HEK293 (cell line): Measurements from ENCODE around the gene TRABD2A.
A peak's percentile ranks its signal among the peaks of the same experiment; 100 is the strongest.

Source experiments
- CTCF ChIA-PET: fragments of 350-600 bp; formaldehyde crosslinking; extraction: SDS; loops from one replicate; lab custom pipeline; 2021; ENCODE audit warnings: antibody characterized with exemption; lab: Yijun Ruan, JAX
- POLR2A ChIA-PET: fragments of 300-600 bp; formaldehyde crosslinking; extraction: SDS; loops from one replicate; lab custom pipeline; 2020; ENCODE audit warnings: antibody characterized with exemption, inconsistent platforms; lab: Yijun Ruan, JAX
- H3K27ac ChIP-seq: fragments of 200-500 bp; sonication (Bioruptor generic); 2 replicates; pipeline ENCODE4 v1.5.1; 2014; ENCODE audit warnings: low read depth, low read length, control low read depth, inconsistent platforms; ENCODE audit errors: extremely low read depth
- H3K36me3 ChIP-seq, 2 experiments: fragments of 200-500 bp in 1 of 2; sonication (Bioruptor generic) in 1 of 2; 1 replicate in 1 of 2; 2 replicates in 1 of 2; pipeline ENCODE4 v1.5.1; 2014 to 2017; ENCODE audit warnings: inconsistent platforms in 2 of 2, low read length in 2 of 2; ENCODE audit not compliant: control insufficient read depth in 2 of 2, insufficient read depth in 1 of 2
- H3K4me1 ChIP-seq: fragments of 200-500 bp; sonication (Bioruptor generic); 2 replicates; pipeline ENCODE4 v1.5.1; 2014; ENCODE audit warnings: mild to moderate bottlenecking, low read length, inconsistent platforms; ENCODE audit not compliant: control insufficient read depth, insufficient read depth
- H3K4me3 ChIP-seq: 2 replicates; pipeline ENCODE4 v1.5.1; 2011; ENCODE audit warnings: low read depth, mild to moderate bottlenecking, control low read depth, low read length, moderate library complexity
- H3K9me3 ChIP-seq: fragments of 200-500 bp; sonication (Bioruptor generic); 2 replicates; pipeline ENCODE4 v1.5.1; 2014; ENCODE audit warnings: low read depth, low read length, inconsistent platforms; ENCODE audit not compliant: control insufficient read depth, insufficient read depth
- GFI1B ChIP-seq: fragments of 450-650 bp; formaldehyde crosslinking; IDR thresholded peaks from 2 replicates; pipeline ENCODE4 v1.5.1; 2016; ENCODE audit warnings: missing biosample characterization, missing genetic modification characterization
- HOXC10 ChIP-seq: sonication (generic); formaldehyde crosslinking; IDR thresholded peaks from 2 replicates; pipeline ENCODE4 v1.8.1; 2023; ENCODE audit warnings: mild to moderate bottlenecking, missing genetic modification reagents
- KLF16 ChIP-seq: fragments of 450-650 bp; formaldehyde crosslinking; IDR thresholded peaks from 2 replicates; pipeline ENCODE4 v1.5.1; 2017; ENCODE audit warnings: missing biosample characterization, missing genetic modification characterization
- KLF7 ChIP-seq: fragments of 450-650 bp; formaldehyde crosslinking; IDR thresholded peaks from 2 replicates; pipeline ENCODE4 v1.5.1; 2016; ENCODE audit warnings: missing biosample characterization, missing genetic modification characterization, borderline replicate concordance
- KLF9 ChIP-seq: fragments of 450-650 bp; formaldehyde crosslinking; IDR thresholded peaks from 2 replicates; pipeline ENCODE4 v1.5.1; 2016; ENCODE audit warnings: missing biosample characterization, missing genetic modification characterization, low read depth
- PRDM1 ChIP-seq: fragments of 450-650 bp; formaldehyde crosslinking; IDR thresholded peaks from 2 replicates; pipeline ENCODE4; 2016; ENCODE audit warnings: missing biosample characterization, missing genetic modification characterization
- PRDM6 ChIP-seq: fragments of 450-650 bp; formaldehyde crosslinking; IDR thresholded peaks from 2 replicates; pipeline ENCODE4 v1.5.1; 2017; ENCODE audit warnings: missing biosample characterization, missing genetic modification characterization
- SP2 ChIP-seq: fragments of 450-650 bp; formaldehyde crosslinking; IDR thresholded peaks from 2 replicates; pipeline ENCODE4 v1.5.1; 2016; ENCODE audit warnings: missing biosample characterization, missing genetic modification characterization
- ZNF18 ChIP-seq: fragments of 450-650 bp; formaldehyde crosslinking; IDR thresholded peaks from 2 replicates; pipeline ENCODE4 v1.5.1; 2016; ENCODE audit warnings: missing biosample characterization, missing genetic modification characterization
- ZNF398 ChIP-seq: fragments of 450-650 bp; formaldehyde crosslinking; IDR thresholded peaks from 2 replicates; pipeline ENCODE4 v1.5.1; 2017; ENCODE audit warnings: missing biosample characterization, missing genetic modification characterization
- ZNF549 ChIP-seq: fragments of 450-650 bp; IDR thresholded peaks from 2 replicates; pipeline ENCODE4 v1.5.1; 2018; ENCODE audit warnings: missing biosample characterization, missing genetic modification characterization, mild to moderate bottlenecking, inconsistent platforms, moderate library complexity
- ZNF561 ChIP-seq: fragments of 450-650 bp; IDR thresholded peaks from 2 replicates; pipeline ENCODE4 v1.5.1; 2018; ENCODE audit warnings: missing biosample characterization, missing genetic modification characterization, borderline replicate concordance
- ZNF664 ChIP-seq: fragments of 450-650 bp; formaldehyde crosslinking; IDR thresholded peaks from 2 replicates; pipeline ENCODE4 v1.5.1; 2016; ENCODE audit warnings: missing biosample characterization, missing genetic modification characterization
- ZNF776 ChIP-seq: fragments of 450-650 bp; formaldehyde crosslinking; IDR thresholded peaks from 2 replicates; pipeline ENCODE4 v1.5.0; 2017; ENCODE audit warnings: missing biosample characterization, missing genetic modification characterization, borderline replicate concordance
- ZNF777 ChIP-seq: fragments of 450-650 bp; formaldehyde crosslinking; IDR thresholded peaks from 2 replicates; pipeline ENCODE4 v1.5.1; 2017; ENCODE audit warnings: missing biosample characterization, missing genetic modification characterization, borderline replicate concordance
- ZNF785 ChIP-seq: fragments of 450-650 bp; formaldehyde crosslinking; IDR thresholded peaks from 2 replicates; pipeline ENCODE4 v1.5.1; 2016; ENCODE audit warnings: missing biosample characterization, missing genetic modification characterization
- TF ChIP-seq, protein P1 (sequence below): fragments of 450-650 bp; formaldehyde crosslinking; IDR thresholded peaks from 2 replicates; pipeline ENCODE4 v1.5.1; 2016; ENCODE audit warnings: missing biosample characterization, missing genetic modification characterization

Gene TRABD2A

GRCh38 chr2:84905181-84906107 is 24.6 kb upstream of the TRABD2A start, which contains the start of gene TMSB10 (continued):
- TF ChIP-seq ZNF398 (tag by site-specific recombination) (peak; percentile 41; the same call in 1 of the 2 replicates), ZNF776 (tag by site-specific recombination) (no peak), HOXC10 (no peak), ZNF777 (tag by site-specific recombination) (no peak), ZNF561 (tag by site-specific recombination) (peak; percentile 87), KLF9 (tag by site-specific recombination) (peak; percentile 51), KLF16 (no peak)
- TF ChIP-seq, protein P1, sequence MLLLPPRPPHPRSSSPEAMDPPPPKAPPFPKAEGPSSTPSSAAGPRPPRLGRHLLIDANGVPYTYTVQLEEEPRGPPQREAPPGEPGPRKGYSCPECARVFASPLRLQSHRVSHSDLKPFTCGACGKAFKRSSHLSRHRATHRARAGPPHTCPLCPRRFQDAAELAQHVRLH (tag by site-specific recombination), result no peak
- TF ChIP-seq, all 188 proteins: peak for 37

- TF ChIP-seq PRDM6 (no peak), KLF7 (tag by site-specific recombination) (no peak), ZNF549 (tag by site-specific recombination) (no peak), GFI1B (tag by site-specific recombination) (no peak), PRDM1 (no peak), SP2 (tag by site-specific recombination) (peak; percentile 55), ZNF664 (no peak), ZNF18 (tag by site-specific recombination) (peak; percentile 95), ZNF785 (tag by site-specific recombination) (no peak)
- POLR2A ChIA-PET, result interaction anchor here (3.1 to 4.7 kb wide), 2 partner anchors 21 to 23 kb away, joined by 21 to 38 read pairs; partner anchors contain the start of gene TRABD2A
Measured at GRCh38 chr2:84904717-84905174, 23.9 kb upstream of the TRABD2A start.

More at GRCh38 chr2:84904717-84905174, 23.9 kb upstream of the TRABD2A start:
- CTCF ChIA-PET, result interaction anchor here (3.5 kb wide), 1 partner anchor 21 kb away, joined by 24 read pairs; no protein-coding TSS in a partner anchor
- H3K27ac ChIP-seq, result no peak overlapping the region
- no peaks in the 10 kb centered on the region for H3K9me3 ChIP-seq
- H3K36me3 ChIP-seq, result peaks cover 0 to 11% of the 10 kb centered on the region in 2 experiments; a peak in 2 of 3 replicates
- H3K4me3 ChIP-seq, result peak overlapping the region; percentile 88
- H3K4me1 ChIP-seq, result peaks cover 5% of the 10 kb centered on the region
